ENCODE results near the gene ZCCHC13.

DNA sequence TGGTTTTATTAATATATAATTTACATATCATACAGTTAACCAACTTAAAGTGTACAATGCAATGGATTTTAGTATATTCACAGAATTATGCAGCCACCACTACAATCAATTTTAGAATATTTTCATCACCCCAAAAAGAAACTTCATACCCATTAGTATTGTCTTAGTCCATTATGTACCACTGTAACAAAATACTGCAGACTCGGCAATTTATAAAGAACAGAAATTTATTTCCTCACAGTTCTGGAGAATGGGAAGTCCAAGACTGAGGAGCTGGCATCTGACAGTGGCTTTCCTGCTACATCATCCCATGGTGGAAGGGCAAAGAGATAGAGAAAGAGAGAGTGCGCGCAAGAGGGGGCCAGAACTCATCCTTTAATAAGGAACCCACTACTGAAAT lies 8.9 kb upstream of the ZCCHC13 start:
- TF ChIP-seq RAD51 (IDR thresholded peaks at IDR 0.05; ENCODE audit: borderline replicate concordance, low read depth) (no peak), RFX5 (IDR thresholded peaks at IDR 0.05; ENCODE audit: low read depth, low read length) (no peak), NELFE (IDR thresholded peaks at IDR 0.05; ENCODE audit: insufficient read depth, insufficient read length) (no peak), PHF21A (IDR thresholded peaks at IDR 0.05; ENCODE audit: borderline replicate concordance, low read depth) (no peak), NR1H2 (CRISPR knock-in tag; IDR thresholded peaks at IDR 0.05) (no peak), ATF1 (CRISPR knock-in tag; IDR thresholded peaks at IDR 0.05) (no peak), ATF1 (tag; IDR thresholded peaks at IDR 0.05) (no peak)
- TF ChIP-seq, protein P1, sequence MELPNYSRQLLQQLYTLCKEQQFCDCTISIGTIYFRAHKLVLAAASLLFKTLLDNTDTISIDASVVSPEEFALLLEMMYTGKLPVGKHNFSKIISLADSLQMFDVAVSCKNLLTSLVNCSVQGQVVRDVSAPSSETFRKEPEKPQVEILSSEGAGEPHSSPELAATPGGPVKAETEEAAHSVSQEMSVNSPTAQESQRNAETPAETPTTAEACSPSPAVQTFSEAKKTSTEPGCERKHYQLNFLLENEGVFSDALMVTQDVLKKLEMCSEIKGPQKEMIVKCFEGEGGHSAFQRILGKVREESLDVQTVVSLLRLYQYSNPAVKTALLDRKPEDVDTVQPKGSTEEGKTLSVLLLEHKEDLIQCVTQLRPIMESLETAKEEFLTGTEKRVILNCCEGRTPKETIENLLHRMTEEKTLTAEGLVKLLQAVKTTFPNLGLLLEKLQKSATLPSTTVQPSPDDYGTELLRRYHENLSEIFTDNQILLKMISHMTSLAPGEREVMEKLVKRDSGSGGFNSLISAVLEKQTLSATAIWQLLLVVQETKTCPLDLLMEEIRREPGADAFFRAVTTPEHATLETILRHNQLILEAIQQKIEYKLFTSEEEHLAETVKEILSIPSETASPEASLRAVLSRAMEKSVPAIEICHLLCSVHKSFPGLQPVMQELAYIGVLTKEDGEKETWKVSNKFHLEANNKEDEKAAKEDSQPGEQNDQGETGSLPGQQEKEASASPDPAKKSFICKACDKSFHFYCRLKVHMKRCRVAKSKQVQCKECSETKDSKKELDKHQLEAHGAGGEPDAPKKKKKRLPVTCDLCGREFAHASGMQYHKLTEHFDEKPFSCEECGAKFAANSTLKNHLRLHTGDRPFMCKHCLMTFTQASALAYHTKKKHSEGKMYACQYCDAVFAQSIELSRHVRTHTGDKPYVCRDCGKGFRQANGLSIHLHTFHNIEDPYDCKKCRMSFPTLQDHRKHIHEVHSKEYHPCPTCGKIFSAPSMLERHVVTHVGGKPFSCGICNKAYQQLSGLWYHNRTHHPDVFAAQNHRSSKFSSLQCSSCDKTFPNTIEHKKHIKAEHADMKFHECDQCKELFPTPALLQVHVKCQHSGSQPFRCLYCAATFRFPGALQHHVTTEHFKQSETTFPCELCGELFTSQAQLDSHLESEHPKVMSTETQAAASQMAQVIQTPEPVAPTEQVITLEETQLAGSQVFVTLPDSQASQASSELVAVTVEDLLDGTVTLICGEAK (IDR thresholded peaks at IDR 0.05) = no peak
- TF ChIP-seq, protein P1 (CRISPR knock-in tag; IDR thresholded peaks at IDR 0.05) = no peak

All from K562 (cell line).